Osteoblast (primary cell): ENCODE data around the gene SLC38A7. TPM values are rescaled to one million over a fixed set of nuclear protein-coding genes. Genes with fewer than 3 reads are reported as not detected.

Experiments used
- total RNA-seq: library from RNA; depleted of rRNA; stranded (reverse); fragments of >200 nt; gene quantifications from 2 replicates; pipeline ENCODE4 v1.2.3, GENCODE V29; 2012

SLC38A7 gene
- total RNA-seq, 1 donor = 65.1 TPM

Other genes starting within 250 kb of the SLC38A7 start
- gene NDRG4, start 184.6 kb downstream of the SLC38A7 start, total RNA-seq = 6.5 and 8.0 TPM in 2 replicates
- 12.3 and 17.7 TPM in 2 replicates for gene SETD6, start 169.3 kb downstream of the SLC38A7 start, total RNA-seq
- gene CNOT1, start 54.9 kb downstream of the SLC38A7 start, total RNA-seq = 114 and 122 TPM in 2 replicates
- gene GOT2, start 49.5 kb upstream of the SLC38A7 start, total RNA-seq = 19.2 and 21.4 TPM in 2 replicates